HG02884 (cell line): ENCODE results near the gene PHLDB3.
"Not testable (repeated sequence)": the region's sequence is repeated elsewhere in the genome, so short reads cannot be mapped to it uniquely, and the experiment has no call there.

Source experiments
- ATAC-seq: cut with Tn5 transposase; IDR thresholded peaks from one replicate; pipeline ENCODE4 v1.9.1; 2021; ENCODE audit warnings: mild to moderate bottlenecking, moderate library complexity; ENCODE audit not compliant: unreplicated experiment

PHLDB3 gene

DNA sequence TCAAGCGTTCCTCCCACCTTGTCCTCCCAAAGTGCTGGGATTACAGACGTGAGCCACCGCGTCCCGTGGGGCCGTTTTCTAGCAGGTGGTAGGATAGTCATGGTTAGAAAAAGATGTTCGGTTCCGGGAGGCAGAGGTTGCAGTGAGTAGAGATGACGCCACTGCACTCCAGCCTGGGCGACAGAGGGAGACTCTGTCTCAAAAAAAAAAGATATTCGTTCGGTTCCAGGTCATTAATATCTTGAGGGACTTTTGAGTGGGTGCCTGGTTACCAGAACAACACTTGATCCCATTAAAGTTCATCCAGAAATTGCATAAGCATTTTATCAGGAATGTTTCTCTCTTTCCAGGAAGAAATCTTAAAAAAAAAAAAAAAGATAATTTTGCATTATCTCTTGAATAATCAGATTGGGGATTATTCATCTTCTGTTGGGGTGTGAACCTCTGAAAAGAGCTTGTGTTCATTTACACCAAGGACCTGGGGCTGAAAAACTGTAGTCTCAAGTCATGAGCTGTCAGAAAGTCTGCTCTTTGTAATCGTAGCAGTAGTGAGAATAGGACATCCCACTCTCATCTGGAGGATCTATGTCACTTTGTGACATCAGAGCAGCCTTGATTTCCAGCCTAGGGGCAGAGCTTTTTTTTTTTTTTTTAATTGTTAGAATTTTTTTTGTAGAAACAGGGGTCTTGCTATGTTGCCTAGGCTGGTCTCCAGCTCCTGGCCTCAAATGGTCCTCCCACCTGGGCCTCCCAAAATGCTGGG, 23.5 kb upstream of the PHLDB3 start:
- ATAC-seq: no peak

DNA sequence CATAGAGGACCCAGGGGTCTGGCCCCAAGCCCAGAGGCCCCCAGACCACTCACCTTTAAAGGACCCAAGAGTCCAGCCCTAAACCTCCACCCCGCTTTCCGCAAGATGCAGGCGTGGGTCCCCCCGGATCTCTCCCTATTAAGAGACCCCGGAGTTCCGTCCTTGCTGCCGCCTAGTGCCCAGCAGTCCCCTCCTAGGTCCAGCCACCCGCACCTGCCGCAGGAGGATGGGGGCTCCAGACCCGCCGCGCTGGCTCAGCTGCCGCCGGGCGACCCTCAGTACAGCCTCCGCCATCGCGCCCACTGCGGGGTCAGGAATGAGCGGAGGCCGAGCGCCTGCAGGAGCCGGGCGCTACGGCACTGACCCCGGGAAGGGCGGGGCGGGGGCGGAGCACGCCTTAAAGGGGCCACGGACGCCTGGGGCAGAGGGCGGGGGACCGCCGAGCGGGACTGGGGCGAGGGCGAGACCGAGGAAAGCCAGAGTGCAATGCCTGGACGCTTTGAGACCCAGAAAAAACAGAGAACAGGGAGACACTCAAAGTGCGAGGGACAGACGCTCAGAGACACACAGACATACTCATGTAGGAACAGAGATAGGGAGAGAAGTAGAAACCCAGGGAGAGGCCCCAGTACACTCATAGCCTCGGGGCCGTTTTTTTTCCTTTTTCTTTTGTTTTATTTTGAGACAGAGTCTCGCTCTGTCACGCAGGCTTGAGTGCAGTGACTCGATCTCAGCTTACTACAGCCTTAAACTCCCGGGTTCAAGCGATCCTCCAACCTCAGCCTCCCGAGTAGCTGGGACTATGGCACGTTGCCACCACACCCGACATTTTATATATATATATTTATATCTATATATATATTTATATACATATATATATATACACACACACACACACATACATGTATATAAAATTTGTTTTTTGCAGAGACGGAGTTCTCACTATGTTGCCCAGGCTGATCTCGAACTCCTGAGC, 22.6 kb upstream of the PHLDB3 start, which contains the start of gene ETHE1:
TSS of gene ETHE1 (minus strand) at position 318 of the 976 bp plus-strand sequence. CDS start at position 294, 24 bp downstream.
- ATAC-seq: peak; percentile 63

DNA sequence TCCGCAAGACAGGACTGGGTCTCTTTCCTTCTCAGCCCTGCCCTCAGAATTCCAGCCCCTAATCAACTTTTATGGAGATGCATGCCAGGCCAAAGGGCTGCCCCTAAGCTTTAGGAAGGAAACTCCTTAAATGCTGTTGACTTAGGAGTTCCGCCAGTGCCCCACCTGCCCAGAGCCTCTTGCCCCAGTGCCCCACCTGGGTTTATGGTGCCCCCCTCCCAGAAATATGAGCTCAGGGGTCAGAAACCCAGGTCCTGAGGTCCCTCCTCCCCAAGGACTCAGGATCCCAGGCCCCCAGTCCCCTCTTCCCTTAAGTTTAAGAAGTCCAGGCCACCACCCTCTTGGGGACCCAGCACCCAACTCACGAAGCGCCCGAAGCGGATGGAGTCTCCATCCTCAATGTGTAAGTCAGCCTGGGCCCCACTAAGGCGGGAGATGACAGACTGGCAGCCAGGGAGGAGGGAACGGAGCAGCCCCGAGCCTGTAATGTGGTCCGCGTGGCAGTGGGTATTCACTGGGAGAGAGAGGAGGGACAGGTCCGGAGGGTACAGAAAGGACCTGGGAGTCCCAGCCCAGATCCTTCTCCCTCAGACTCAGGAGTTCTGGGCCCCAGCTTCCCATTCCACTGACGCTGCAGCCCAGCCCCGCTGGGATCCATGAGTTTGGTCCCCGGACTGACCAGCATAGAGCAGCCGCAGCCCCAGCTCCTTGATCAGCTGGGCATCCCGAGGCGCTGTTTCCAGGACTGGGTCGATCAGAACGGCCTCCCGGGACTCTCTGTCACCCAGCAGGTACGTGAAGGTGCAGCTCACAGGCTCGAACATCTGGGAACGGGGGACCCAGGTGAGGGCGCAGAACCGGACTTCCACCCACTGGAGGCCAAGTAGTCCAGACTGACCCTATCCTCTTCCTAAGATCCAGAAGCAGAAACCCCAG, 21.6 kb upstream of the PHLDB3 start:
- no peak for ATAC-seq

DNA sequence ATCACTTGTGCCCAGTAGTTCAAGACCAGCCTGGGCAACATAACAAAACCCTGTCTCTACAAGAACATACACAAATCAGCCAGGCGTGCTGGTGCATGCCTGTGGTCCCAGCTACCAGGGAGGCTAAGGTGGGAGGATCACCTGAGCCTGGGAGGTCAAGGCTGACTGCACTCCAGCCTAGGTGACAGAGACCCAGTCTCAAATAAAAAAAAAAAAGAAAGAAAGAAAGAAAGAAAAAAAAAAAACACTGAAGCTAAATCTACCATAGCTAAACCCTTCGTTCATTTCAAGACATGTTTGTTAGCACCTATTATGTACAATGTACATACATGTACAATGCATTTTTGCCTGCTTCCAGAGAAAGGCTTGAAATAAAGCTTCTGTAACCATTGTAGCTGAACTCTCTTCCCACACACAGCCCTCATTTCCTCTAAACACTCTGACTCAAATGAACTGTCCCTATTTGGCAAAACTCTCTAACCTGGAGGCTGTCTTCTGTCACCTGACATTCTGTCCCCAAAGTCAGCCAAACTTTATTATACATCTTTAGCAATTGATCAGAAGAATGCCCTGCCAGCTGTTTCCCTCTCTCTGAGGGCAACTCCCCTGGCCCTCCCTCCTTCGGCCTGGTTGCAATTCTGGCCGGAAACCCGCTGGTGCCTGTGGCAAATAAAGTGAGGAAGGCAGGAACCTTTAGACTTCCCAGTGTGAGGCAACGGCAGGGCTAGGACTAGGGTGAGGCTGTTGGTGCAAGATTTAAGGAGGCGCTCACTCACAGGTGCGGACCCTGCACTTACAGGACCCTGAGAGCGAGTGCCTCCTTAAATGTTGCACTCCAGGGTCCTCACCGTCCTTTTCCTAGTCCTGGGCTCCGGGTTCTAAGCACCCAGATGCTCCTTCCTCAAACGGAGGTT, 20.6 kb upstream of the PHLDB3 start:
- no peak for ATAC-seq

DNA sequence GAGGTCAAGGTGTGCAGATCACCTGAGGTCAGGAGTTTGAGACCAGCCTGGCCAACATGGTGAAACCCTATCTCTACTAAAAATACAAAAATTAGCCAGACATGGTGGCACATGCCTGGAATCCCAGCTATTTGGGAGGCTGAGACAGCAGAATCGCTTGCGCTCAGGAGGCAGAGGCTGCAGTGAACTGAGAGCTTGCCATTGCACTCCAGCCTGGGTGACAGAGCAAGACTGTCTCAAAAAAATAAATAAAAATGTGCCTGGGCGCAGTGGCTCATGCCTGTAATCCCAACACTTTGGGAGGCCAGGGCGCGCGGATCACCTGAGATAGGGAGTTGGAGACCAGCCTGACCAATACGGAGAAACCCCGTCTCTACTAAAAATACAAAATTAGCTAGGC, 19.1 kb upstream of the PHLDB3 start:
- not testable (repeated sequence) for ATAC-seq

DNA sequence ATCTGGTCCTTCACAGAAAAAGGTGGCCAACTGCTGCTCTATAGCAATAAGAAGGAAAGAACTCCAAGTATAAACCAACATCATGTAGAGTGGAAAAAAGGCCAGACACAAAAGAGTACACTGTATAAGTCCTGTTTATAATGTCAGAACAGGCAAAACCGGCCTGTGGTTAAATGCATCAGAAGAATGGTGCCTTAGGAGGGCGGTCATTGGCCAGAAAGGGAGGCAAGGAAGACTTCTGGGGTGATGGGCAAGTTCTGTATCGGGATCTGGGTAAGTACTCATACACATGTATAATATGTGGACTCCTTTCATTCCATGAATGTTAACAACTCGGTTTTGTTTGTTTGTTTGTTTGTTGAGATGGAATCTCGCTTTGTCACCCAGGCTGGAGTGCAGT, 18.4 kb upstream of the PHLDB3 start:
- no peak for ATAC-seq

DNA sequence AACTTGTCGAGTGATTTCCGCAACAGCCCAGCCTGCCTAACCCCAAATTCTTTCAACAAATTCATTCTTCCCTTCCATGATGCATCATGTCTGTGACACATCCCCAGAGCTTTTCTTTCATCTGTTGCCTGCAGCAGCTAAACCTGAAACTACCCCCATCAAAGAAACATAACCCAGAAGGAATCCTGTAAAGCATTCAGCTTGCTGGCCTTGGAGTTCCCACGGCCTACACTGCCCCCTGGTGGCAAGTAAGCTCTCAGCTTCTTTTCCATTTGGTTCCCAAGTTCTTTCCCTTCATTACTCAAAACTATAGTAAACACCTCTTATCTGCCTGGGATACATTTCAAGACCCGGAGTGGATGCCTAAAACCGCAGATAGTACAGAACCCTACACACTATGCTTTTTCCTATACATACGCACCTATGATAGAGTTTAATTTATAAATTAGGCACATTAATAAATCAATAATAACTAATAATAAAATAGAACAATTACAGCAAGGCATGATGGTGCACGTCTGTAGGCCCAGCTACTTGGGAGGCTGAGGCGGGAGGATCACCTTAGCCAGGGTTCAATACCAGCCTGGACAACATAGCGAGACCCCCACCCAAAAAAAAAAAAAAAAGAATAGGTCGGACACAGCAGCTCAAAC, 15.0 kb upstream of the PHLDB3 start:
- ATAC-seq: no peak

DNA sequence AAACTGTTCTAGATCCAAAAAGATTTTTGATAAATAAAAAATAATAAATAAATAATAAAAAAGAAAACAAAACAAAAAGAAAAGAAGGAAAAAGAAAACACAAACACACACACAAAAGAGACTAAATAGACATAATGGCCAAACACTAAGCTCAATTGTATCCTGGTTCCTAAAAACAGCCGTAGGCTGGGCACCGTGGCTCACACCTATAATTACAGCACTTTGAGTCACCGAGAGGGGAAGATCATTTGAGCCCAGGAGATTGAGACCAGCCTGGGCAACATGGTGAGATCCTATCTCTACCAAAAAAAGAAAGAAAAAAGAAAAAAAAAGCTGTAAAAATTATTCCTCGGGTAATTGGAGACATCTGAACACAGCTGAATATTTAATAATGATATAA, 13.5 kb upstream of the PHLDB3 start:
- no peak for ATAC-seq

DNA sequence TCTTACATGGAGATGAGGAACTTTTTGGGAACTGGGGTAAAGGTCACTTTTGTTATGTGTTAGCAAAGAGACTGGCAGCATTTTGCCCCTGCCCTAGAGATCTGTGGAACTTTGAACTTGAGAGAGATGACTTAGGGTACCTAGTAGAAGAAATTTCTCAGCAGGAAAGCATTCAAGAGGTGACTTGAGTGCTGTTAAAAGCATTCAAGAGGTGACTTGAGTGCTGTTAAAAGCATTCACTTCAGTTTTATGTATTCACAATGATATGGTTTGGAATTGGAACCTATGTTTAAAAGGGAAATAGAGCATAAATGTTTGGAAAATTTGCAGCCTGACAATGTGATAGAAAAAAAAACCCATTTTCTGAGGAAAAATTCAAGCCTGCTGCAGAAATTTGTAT, 7.9 kb upstream of the PHLDB3 start:
- not testable (repeated sequence) for ATAC-seq

DNA sequence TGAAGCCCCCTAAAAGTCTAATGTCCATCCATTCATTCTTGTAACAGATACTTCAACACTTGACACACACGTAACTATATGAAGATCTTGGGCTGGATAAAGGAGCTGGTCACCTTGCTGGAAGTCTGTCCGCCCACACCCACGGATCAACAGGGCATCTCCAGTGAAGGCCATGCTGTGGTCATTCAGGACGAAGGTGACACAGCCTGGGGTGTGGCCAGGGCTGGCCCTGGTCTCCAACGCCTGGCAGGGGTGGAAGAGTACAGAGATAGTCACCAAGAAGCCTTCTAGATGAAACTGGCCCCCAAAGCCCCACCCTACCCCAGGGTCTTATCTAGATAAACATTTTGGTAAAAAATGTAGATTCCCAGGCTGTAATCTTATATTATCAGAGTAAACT, 6.8 kb upstream of the PHLDB3 start:
- ATAC-seq: no peak

DNA sequence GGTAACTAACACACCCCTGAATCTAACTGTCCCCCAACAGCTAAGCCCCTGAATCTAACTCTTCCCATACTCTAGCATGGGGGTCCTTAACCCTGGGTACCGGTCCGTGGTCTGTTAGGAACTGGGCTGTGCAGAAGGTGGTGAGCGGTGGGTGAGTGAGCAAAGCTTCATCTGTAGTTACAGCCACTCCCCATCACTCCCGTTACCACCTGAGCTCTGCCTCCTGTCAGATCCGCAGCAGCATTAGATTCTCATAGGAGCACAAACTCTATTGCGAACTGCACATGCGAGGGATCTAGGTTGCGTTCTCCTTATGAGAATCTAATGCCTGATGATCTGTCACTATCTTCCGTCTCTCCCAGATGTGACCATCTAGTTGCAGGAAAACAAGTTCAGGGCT, 6.2 kb upstream of the PHLDB3 start:
- ATAC-seq: no peak

DNA sequence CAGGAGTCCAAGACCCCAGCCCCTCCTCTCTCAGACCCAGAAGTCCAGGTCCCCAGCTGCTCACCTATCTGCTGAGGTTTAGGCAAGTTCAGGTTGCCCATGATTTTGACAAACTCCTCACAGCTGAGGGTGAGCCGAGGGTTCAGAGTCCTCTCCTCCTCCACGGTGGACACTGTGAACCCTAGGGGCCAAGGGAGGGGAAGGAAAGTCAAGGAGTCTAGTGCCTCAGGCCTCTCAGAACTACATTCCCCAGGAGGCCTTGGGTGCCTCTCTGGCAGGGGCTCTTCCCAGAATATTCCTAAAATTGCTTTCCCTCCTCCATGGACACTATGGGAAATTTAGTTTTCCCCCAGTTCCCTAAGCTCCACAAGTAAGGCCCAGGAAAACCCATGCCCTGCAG, 3.3 kb upstream of the PHLDB3 start:
- no peak for ATAC-seq

DNA sequence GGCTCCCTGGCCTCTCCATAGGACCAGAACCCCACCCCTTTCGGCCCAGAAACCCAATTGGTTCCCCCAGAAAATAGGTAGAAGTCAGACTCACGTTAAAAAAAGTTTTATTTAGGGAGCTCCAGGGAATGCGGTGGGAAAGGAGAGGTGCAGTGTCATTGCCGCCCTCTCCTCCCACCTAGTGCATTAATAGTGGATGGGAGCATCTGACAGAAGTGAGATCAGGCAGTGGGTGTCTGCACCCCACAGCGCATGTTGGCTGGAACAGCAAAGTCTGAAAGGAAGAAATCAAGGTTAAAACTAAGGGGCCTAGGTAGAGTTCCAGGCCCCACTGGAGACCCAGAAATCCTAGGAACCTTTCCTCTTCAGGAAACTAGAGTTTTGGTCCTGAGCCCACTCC, 2.1 kb upstream of the PHLDB3 start:
- ATAC-seq: no peak

DNA sequence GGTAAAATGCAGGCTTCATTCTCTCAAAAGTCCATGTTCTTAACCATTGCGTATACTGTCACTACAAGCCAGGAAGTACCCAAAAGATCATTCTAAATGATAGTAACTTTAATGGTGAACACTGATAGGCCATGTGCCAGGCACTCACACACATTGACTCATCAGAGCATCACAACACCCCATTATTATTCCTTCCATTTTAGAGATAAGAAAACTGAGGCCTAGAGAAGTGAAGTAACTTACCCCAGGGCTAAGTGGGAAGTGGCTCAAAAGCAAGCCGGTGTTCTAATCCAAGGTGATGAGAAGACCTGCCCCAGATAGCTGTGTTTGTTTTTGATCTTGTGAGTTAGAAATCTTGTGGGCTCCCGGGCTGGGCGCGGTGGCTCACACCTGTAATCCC, 1.4 kb upstream of the PHLDB3 start:
- ATAC-seq: no peak

DNA sequence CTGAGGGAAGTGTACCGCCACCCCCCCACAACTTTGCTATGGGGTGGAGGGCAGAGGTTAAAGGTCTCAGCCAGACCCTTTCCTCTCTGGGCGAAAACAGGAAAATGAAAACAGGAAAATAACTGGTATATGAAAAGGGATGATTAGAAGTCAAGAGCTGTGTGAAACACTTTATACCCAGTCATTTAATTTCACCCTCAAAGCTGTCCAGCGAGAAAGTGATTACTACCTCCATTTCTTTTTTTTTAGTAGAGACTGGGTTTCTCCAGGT, 575 bp upstream of the PHLDB3 start:
- no peak for ATAC-seq

DNA sequence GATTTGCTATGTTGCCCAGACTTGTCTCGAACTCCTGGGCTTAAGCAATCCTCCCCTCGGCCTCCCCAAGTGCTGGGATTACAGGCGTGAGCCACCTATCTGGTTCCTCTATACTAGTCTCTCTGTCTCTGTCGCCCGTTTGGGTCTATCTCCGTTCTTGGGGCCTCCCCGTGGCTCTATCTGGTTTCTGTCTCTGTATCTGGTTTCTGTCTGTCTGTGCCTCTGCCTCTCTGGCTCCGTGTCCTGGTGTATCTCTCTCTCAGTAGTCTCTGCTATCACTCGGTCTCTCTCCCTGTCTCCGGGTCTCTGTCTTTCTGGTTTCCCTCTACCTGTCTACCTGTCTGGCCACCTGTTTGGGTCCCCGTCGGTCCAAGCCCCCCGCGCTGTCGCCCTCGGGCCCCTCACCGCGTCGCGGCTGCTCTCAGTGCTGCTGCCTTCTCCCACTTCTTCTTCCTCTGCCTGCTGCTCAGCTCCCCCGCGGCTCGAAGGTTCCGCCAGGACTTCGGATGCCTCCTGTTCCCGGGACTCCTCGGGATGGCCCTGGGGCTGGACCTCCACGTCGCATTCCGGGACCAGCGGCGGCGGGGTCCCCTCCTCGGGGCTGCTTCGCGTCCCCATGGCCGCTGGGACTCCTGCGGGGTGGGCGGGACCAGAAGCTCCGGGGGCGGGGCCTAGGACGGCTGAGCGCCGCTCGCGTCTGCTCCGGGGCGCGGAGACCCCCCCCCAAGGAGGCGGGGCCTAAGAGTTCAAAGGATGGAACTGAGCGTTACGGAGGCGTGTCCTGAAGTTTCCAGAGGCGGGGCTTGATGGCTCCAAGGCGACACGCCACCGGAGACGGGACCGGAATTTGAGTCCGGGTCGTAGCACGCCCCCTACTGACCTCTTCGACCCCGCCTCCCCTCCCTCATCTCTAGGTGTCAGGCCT, 783 bp downstream of the PHLDB3 start:
- ATAC-seq: peak; percentile 86

DNA sequence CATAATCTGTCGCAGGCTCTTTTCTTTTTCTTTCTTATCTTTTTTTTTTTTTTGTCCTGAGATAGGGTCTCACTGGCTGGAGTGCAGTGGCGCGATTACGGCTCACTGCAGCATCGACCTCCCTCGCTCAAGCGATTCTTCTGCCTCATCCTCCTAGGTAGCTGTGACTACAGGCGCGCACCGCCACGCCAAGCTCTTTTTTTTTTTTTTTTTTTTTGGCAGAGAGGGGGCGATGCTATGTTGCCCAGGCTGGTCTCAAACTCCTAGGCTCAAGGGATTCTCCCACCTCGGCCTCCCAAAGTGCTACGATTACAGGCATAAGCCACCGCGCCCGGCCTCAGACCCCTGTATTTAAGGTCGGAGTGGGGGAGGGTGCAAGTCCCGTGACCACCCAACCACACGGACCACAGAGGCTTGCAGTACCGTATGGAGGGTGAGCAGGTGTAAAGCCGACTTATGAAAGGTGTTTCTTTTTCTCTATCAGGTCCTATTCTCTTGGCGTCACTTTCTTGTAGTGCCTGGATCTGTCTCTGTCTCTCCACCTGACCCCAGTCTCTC, 2.0 kb downstream of the PHLDB3 start:
- no peak for ATAC-seq
